HG03457 (cell line): Measurements from ENCODE around the gene TET1.
"Not testable (repeated sequence)": the region's sequence is repeated elsewhere in the genome, so short reads cannot be mapped to it uniquely, and the experiment has no call there.

Experiments
- ATAC-seq: cut with Tn5 transposase; IDR thresholded peaks from one replicate; pipeline ENCODE4 v1.9.1; 2021; ENCODE audit warnings: moderate number of reproducible peaks; ENCODE audit not compliant: unreplicated experiment

The TET1 gene

GRCh38 chr10:68560186-68560942 is at the start of gene TET1:
TSS of gene TET1 (plus strand) at chr10:68560337. CDS start at chr10:68572339, 12,002 bp downstream.
- no peak for ATAC-seq

GRCh38 chr10:68516216-68516615 is 43.9 kb upstream of the TET1 start:
- ATAC-seq = not testable (repeated sequence)

- no peak for ATAC-seq
Observed at GRCh38 chr10:68516766-68517165, 43.4 kb upstream of the TET1 start.

- no peak for ATAC-seq
Observed at GRCh38 chr10:68517188-68517587, 42.9 kb upstream of the TET1 start.

GRCh38 chr10:68518609-68519008 is 41.5 kb upstream of the TET1 start:
- not testable (repeated sequence) for ATAC-seq

GRCh38 chr10:68525490-68526038 is 34.6 kb upstream of the TET1 start:
- not testable (repeated sequence) for ATAC-seq

- ATAC-seq = no peak
Observed at GRCh38 chr10:68526634-68527307, 33.4 kb upstream of the TET1 start.

GRCh38 chr10:68536973-68537372 is 23.2 kb upstream of the TET1 start:
- no peak for ATAC-seq

- no peak for ATAC-seq
Observed at GRCh38 chr10:68537796-68538195, 22.3 kb upstream of the TET1 start.

GRCh38 chr10:68543004-68543918 is 16.9 kb upstream of the TET1 start:
- ATAC-seq = no peak

- no peak for ATAC-seq
Observed at GRCh38 chr10:68550747-68551411, 9.3 kb upstream of the TET1 start.

- no peak for ATAC-seq
Observed at GRCh38 chr10:68553138-68553537, 7.0 kb upstream of the TET1 start.

- ATAC-seq = no peak
Observed at GRCh38 chr10:68553599-68553998, 6.5 kb upstream of the TET1 start.

- ATAC-seq = no peak
Observed at GRCh38 chr10:68558478-68558877, 1.7 kb upstream of the TET1 start.

GRCh38 chr10:68559251-68559650 is 886 bp upstream of the TET1 start:
- no peak for ATAC-seq

GRCh38 chr10:68559841-68560185 is 324 bp upstream of the TET1 start:
- no peak for ATAC-seq

- ATAC-seq = no peak
Observed at GRCh38 chr10:68560943-68561864, 1.1 kb downstream of the TET1 start.

GRCh38 chr10:68561865-68562649 is 1.9 kb downstream of the TET1 start:
- no peak for ATAC-seq
